Suprapubic skin (tissue), 4 donors: Measurements from ENCODE around the gene LRRC26.

Source experiments
- CTCF ChIP-seq, 2 donors: fragments of 200-600 bp in 1 of 2; fragments of 450-650 bp in 1 of 2; sonication (generic) in 1 of 2; IDR thresholded peaks; one replicate each; pipeline ENCODE4 v1.5.1; 2016 to 2019; ENCODE audit warnings: antibody characterized with exemption in 2 of 2, mild to moderate bottlenecking in 1 of 2, moderate library complexity in 1 of 2
- EP300 ChIP-seq: sonication (generic); formaldehyde crosslinking; IDR thresholded peaks from one replicate; pipeline ENCODE4 v1.6.1; 2017; ENCODE audit warnings: antibody characterized with exemption
- POLR2A ChIP-seq, 2 donors: fragments of 450-650 bp; IDR thresholded peaks; one replicate each; pipeline ENCODE4 v1.6.1; 2017; ENCODE audit warnings: antibody characterized with exemption in 2 of 2, mild to moderate bottlenecking in 2 of 2, moderate library complexity in 2 of 2
- POLR2AphosphoS5 ChIP-seq, 3 donors: sonication (generic); formaldehyde crosslinking; IDR thresholded peaks; one replicate each; pipeline ENCODE4 v1.6.1; 2017; ENCODE audit warnings: antibody characterized with exemption in 3 of 3

GRCh38 chr9:137178201-137178938 lies 8.5 kb upstream of the LRRC26 start:
- no peak for TF ChIP-seq POLR2A (IDR thresholded peaks at IDR 0.05)
- no peak for TF ChIP-seq CTCF (IDR thresholded peaks at IDR 0.05)
- TF ChIP-seq EP300 = no peak
- no peak for TF ChIP-seq POLR2AphosphoS5 (IDR thresholded peaks at IDR 0.05)
